Activated CD8-positive, alpha-beta T cell treated with anti-CD3 and anti-CD28 coated beads for 36 hours (primary cell): ENCODE measurements around the gene NTSR1. TPM values are rescaled to one million over a fixed set of nuclear protein-coding genes. Genes with fewer than 3 reads are reported as not detected.

Experiments used
- ATAC-seq: fragments of 200-7000 bp; cut with Tn5 transposase; one replicate; pipeline ENCODE4 v1.10.0; 2021; ENCODE audit warnings: mild to moderate bottlenecking, moderate library complexity
- CTCF ChIA-PET: fragments of 350-600 bp; sonication (Branson Sonifier 250); formaldehyde crosslinking; loops from one replicate; lab custom pipeline; 2021; ENCODE audit warnings: antibody characterized with exemption; lab: Charles Lee
- POLR2A ChIA-PET: fragments of 350-600 bp; sonication (Branson Sonifier 250); formaldehyde crosslinking; loops from one replicate; lab custom pipeline; 2021; ENCODE audit warnings: antibody characterized with exemption; lab: Charles Lee
- DNase-seq: peaks from one replicate; pipeline ENCODE4 v3.0.0-alpha.2; 2020
- H3K27ac Mint-ChIP-seq: one replicate; pipeline ENCODE4 v1.8.0; 2021; ENCODE audit warnings: mild to moderate bottlenecking, mixed read lengths
- H3K27me3 Mint-ChIP-seq: one replicate; pipeline ENCODE4 v1.8.0; 2021; ENCODE audit warnings: mixed read lengths
- H3K36me3 Mint-ChIP-seq: one replicate; pipeline ENCODE4 v1.8.0; 2021; ENCODE audit warnings: low read depth, mixed read lengths
- H3K4me1 Mint-ChIP-seq: one replicate; pipeline ENCODE4 v1.8.0; 2021; ENCODE audit warnings: low read depth, mixed read lengths
- H3K4me3 Mint-ChIP-seq: one replicate; pipeline ENCODE4 v1.8.0; 2021; ENCODE audit warnings: mild to moderate bottlenecking, moderate library complexity, mixed read lengths
- H3K9me3 Mint-ChIP-seq: one replicate; pipeline ENCODE4 v1.8.0; 2021; ENCODE audit warnings: mixed read lengths
- intact Hi-C: fragments of 100-400 bp; cut with micrococcal nuclease; formaldehyde crosslinking; loops from one replicate; pipeline ENCODE4 v1.10.0; 2022
- total RNA-seq, 2 experiments: library from RNA; stranded (reverse); gene quantifications; one replicate each; pipeline ENCODE4 v1.2.3, GENCODE V29; 2021
- TF ChIP-seq, protein P1 (sequence below): fragments of 200-600 bp; IDR thresholded peaks from one replicate; pipeline ENCODE4 v1.8.0; 2022; ENCODE audit warnings: antibody characterized with exemption, mild to moderate bottlenecking

NTSR1 gene
- total RNA-seq, 2 experiments from 2014 or later, result not detected

DNA sequence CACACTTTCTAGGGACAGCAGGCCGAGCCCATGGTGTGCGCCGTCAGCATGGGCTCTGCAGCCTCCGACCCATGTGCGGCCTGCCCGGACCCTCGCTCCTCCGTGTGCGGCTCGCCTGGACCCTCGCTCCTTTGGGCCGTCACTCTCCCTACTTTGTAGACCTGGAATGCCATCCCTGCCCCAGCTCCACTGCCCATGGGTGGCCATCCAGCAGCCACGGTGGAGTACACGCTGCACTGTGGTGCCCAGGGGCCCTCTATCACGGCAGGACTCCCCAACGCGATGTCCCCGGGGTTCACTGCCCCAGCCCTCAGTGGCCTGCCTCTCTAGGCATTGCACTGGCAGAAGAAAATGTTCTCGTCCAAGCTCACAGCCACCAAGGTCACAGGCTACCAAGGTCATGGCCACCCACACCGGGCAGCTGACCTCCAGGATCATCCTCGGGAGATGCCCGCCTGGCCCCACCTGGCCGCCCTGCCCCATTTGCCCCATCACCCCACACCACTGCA lies 63.5 kb downstream of the NTSR1 start:
- TF ChIP-seq, protein P1, sequence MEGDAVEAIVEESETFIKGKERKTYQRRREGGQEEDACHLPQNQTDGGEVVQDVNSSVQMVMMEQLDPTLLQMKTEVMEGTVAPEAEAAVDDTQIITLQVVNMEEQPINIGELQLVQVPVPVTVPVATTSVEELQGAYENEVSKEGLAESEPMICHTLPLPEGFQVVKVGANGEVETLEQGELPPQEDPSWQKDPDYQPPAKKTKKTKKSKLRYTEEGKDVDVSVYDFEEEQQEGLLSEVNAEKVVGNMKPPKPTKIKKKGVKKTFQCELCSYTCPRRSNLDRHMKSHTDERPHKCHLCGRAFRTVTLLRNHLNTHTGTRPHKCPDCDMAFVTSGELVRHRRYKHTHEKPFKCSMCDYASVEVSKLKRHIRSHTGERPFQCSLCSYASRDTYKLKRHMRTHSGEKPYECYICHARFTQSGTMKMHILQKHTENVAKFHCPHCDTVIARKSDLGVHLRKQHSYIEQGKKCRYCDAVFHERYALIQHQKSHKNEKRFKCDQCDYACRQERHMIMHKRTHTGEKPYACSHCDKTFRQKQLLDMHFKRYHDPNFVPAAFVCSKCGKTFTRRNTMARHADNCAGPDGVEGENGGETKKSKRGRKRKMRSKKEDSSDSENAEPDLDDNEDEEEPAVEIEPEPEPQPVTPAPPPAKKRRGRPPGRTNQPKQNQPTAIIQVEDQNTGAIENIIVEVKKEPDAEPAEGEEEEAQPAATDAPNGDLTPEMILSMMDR, result no peak
- peaks cover 49% of the 10 kb centered on the region for H3K4me1 Mint-ChIP-seq
- no peaks in the 10 kb centered on the region for H3K36me3 Mint-ChIP-seq
- ATAC-seq (no peak), DNase-seq (no peak)
- CTCF ChIA-PET, result interaction anchor here (0.9 kb wide), 1 partner anchor 103 kb away, joined by 6 read pairs; no protein-coding TSS in a partner anchor
- POLR2A ChIA-PET, result no interaction called here
- no peaks in the 10 kb centered on the region for H3K9me3 Mint-ChIP-seq
- H3K4me3 Mint-ChIP-seq, result no peak overlapping the region
- no peaks in the 10 kb centered on the region for H3K27me3 Mint-ChIP-seq
- intact Hi-C loops, result no loop called here
- H3K27ac Mint-ChIP-seq, result no peak overlapping the region

DNA sequence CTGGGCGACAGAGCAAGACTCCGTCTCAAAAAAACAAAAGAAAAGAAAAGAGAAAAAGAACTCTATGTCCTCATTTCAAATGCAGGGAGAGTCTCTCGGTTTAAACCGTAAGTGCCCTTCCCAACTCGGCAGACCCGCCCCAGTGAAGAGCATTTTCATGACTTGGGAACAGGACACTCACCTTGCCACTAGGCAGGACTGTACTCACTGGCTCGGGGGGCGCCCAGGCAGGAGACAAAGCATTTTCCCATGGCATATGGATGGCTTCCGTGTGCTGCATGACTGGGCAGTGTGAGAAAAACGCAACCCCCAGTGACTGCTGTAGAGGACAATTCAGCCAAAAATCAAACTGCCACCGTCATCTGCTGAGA lies 64.0 kb downstream of the NTSR1 start:
- no peak overlapping the region for H3K4me3 Mint-ChIP-seq
- ATAC-seq (no peak), DNase-seq (no peak)
- ChIA-PET CTCF (interaction anchor here (0.9 kb wide), 1 partner anchor 103 kb away, joined by 6 read pairs; no protein-coding TSS in a partner anchor), POLR2A (no interaction called here)
- H3K36me3 Mint-ChIP-seq, result no peaks in the 10 kb centered on the region
- intact Hi-C loops, result no loop called here
- TF ChIP-seq, protein P1, result no peak
- H3K27ac Mint-ChIP-seq, result no peak overlapping the region
- H3K9me3 Mint-ChIP-seq, result no peaks in the 10 kb centered on the region
- no peaks in the 10 kb centered on the region for H3K27me3 Mint-ChIP-seq
- peaks cover 51% of the 10 kb centered on the region for H3K4me1 Mint-ChIP-seq

DNA sequence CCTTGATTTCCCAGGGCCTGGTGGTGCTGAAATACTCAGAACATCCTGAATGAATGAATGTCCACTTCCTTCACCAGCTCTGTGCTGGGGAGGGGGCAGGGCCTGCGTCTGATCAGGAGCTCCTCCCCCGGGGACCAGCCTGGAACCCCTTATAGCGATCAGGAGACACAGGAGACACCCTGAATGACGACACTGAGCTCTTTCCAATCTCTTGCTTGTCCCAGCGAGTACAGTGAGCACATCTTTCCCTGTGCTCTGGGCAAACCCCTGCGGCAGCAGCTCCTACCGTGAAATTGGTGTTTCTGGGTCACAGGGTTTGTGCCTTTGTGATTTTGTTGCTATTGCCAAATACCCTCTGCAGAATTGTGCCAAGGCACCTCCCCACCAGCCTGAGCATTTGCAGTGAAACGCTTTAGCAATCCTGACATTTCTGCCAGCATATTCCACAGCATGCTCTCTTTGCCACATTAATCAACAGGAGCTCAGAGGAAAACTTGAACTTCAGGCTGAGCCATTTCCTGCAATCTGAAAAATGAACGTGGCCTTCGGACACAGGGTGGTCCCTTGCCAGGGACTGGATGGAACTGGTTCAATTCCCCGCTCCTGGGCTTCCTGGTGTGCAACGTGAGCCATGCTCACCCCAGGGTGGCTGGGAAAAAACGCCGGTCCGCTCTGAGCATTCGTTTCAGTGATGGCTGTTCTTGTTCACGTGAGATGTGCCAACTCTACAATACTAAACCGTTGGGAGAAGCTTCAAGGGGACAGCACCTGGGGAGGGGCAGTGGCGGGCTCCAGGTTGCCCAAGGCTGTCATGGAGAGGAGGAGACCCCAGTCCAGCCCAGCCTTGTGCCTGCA lies 64.6 kb downstream of the NTSR1 start:
- intact Hi-C loops, result no loop called here
- H3K36me3 Mint-ChIP-seq, result no peaks in the 10 kb centered on the region
- ATAC-seq (no peak), DNase-seq (no peak)
- no peaks in the 10 kb centered on the region for H3K9me3 Mint-ChIP-seq
- H3K27me3 Mint-ChIP-seq, result no peaks in the 10 kb centered on the region
- TF ChIP-seq, protein P1, result no peak
- H3K4me1 Mint-ChIP-seq, result peaks cover 51% of the 10 kb centered on the region
- ChIA-PET CTCF (interaction anchor here (0.9 kb wide), 1 partner anchor 104 kb away, joined by 6 read pairs; no protein-coding TSS in a partner anchor), POLR2A (no interaction called here)
- no peak overlapping the region for H3K27ac Mint-ChIP-seq
- no peak overlapping the region for H3K4me3 Mint-ChIP-seq

DNA sequence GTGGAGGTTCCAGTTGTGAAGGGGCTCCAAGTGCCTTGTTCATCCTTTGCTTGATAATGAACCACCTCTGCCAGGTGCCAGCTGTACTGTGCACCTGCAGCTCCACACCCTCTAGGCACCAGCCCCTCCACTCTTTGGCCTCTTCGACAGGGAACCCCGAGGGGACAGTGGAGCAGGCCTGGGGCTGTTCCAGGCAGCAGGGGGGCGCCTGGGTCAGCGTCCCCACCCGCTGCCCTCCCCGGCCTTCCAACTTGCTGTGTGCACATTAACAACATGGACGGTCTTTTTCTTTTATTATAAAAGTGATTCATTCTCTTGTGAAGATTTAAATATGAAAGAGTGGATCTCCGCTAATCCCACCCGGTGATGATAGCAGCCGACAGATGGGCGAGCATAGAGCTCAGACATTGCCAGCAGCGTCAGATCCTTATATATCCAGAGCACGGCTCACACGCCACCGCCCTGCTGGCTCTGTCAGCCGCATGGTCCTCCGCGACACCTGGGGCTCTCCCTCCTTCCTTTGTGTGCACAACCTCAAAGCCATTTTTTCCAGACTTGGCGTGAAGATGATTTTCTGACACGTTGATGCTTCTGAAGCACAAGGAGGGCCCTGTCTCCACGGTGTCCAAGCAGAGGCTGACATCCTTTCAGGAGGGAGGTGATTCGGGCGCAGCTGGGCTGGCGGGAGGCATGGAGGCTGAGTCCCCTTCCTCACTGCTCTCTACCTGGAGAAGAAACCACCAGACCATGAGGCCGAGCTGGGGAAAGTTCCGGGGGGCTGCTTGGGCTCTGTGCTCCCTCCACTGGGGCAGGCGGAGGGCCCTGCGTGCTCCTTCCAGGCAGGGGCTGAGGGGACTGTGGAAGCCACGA lies 65.4 kb downstream of the NTSR1 start:
- ChIA-PET CTCF (interaction anchor here (1.0 kb wide), 1 partner anchor 17 kb away, joined by 5 read pairs; no protein-coding TSS in a partner anchor), POLR2A (no interaction called here)
- ATAC-seq (no peak), DNase-seq (peak; percentile 23)
- no peaks in the 10 kb centered on the region for H3K27me3 Mint-ChIP-seq
- H3K4me1 Mint-ChIP-seq, result peaks cover 47% of the 10 kb centered on the region
- intact Hi-C loops, result no loop called here
- no peaks in the 10 kb centered on the region for H3K9me3 Mint-ChIP-seq
- H3K36me3 Mint-ChIP-seq, result no peaks in the 10 kb centered on the region
- peak overlapping the region; percentile 72 for H3K27ac Mint-ChIP-seq
- TF ChIP-seq, protein P1, result no peak
- H3K4me3 Mint-ChIP-seq, result no peak overlapping the region
